Measurements from ENCODE around the gene ZNF575. TPM values are rescaled to one million over a fixed set of nuclear protein-coding genes. Genes with fewer than 3 reads are reported as not detected.
A peak's percentile ranks its signal among the peaks of the same experiment; 100 is the strongest.
"Not testable (repeated sequence)": the region's sequence is repeated elsewhere in the genome, so short reads cannot be mapped to it uniquely, and the experiment has no call there.

Gene ZNF575
- total and polyA plus RNA-seq, 2 experiments from 2014 or later = 3.1 TPM; not detected in 1

- no peak overlapping the region for H3K4me3 ChIP-seq
- H3K4me1 ChIP-seq (ENCODE audit: insufficient read depth) = peaks cover 10% of the 10 kb centered on the region
- no peaks in the 10 kb centered on the region for H3K36me3 ChIP-seq (replicated peaks; ENCODE audit: insufficient read depth, low read depth)
- TF ChIP-seq EZH2 (IDR thresholded peaks at IDR 0.05; ENCODE audit: borderline replicate concordance) (no peak), CTCF (IDR thresholded peaks at IDR 0.05; ENCODE audit: poor library complexity) (no peak), EZH2phosphoT487 (IDR thresholded peaks at IDR 0.05; ENCODE audit: low read depth, severe bottlenecking, unreplicated experiment) (no peak)
- no peak overlapping the region for H2AFZ ChIP-seq
- H3K9me3 ChIP-seq (ENCODE audit: low read depth) = no peaks in the 10 kb centered on the region
- no peaks in the 10 kb centered on the region for H3K27me3 ChIP-seq
- 94% methylated on average over 5 of the region's 5 CpGs for WGBS (ENCODE audit: low lambda C conversion rate, missing lambda C conversion rate)
- DNase-seq (ENCODE audit: low spot score) = no peak
- H3K4me2 ChIP-seq = no peak overlapping the region
- H3K79me2 ChIP-seq = peaks cover 12% of the 10 kb centered on the region
- H3K9me2 ChIP-seq (replicated peaks; ENCODE audit: insufficient read depth) = no peaks in the 10 kb centered on the region
- no peak overlapping the region for H3K27ac ChIP-seq
- H4K20me1 ChIP-seq (ENCODE audit: insufficient read depth, poor library complexity, severe bottlenecking) = no peaks in the 10 kb centered on the region
Measured at GRCh38 chr19:43506629-43507028, 26.4 kb upstream of the ZNF575 start.

GRCh38 chr19:43507880-43508279, 25.1 kb upstream of the ZNF575 start:
- Histone ChIP-seq H2AFZ (no peak overlapping the region), H3K36me3 (replicated peaks; ENCODE audit: insufficient read depth, low read depth) (no peaks in the 10 kb centered on the region), H3K27ac (no peak overlapping the region), H3K79me2 (peaks cover 2% of the 10 kb centered on the region), H3K4me1 (ENCODE audit: insufficient read depth) (peaks cover 6% of the 10 kb centered on the region), H3K27me3 (no peaks in the 10 kb centered on the region), H3K9me3 (ENCODE audit: low read depth) (no peaks in the 10 kb centered on the region), H3K4me3 (no peak overlapping the region), H4K20me1 (ENCODE audit: insufficient read depth, poor library complexity, severe bottlenecking) (no peaks in the 10 kb centered on the region), H3K9me2 (replicated peaks; ENCODE audit: insufficient read depth) (no peaks in the 10 kb centered on the region), H3K4me2 (peak overlapping the region; percentile 46)
- WGBS (ENCODE audit: low lambda C conversion rate, missing lambda C conversion rate) = 53% methylated on average over 2 of the region's 2 CpGs
- TF ChIP-seq CTCF (IDR thresholded peaks at IDR 0.05; ENCODE audit: poor library complexity) (no peak), EZH2 (IDR thresholded peaks at IDR 0.05; ENCODE audit: borderline replicate concordance) (no peak), EZH2phosphoT487 (IDR thresholded peaks at IDR 0.05; ENCODE audit: low read depth, severe bottlenecking, unreplicated experiment) (no peak)
- DNase-seq (ENCODE audit: low spot score) = no peak

GRCh38 chr19:43510713-43511112, 22.3 kb upstream of the ZNF575 start:
- Histone ChIP-seq H3K79me2 (peaks cover 4% of the 10 kb centered on the region), H3K4me2 (no peak overlapping the region), H3K9me3 (ENCODE audit: low read depth) (no peaks in the 10 kb centered on the region), H3K27me3 (no peaks in the 10 kb centered on the region), H4K20me1 (ENCODE audit: insufficient read depth, poor library complexity, severe bottlenecking) (no peaks in the 10 kb centered on the region), H2AFZ (no peak overlapping the region), H3K36me3 (replicated peaks; ENCODE audit: insufficient read depth, low read depth) (no peaks in the 10 kb centered on the region), H3K4me1 (ENCODE audit: insufficient read depth) (peaks cover 4% of the 10 kb centered on the region), H3K27ac (no peak overlapping the region), H3K4me3 (no peak overlapping the region), H3K9me2 (replicated peaks; ENCODE audit: insufficient read depth) (no peaks in the 10 kb centered on the region)
- TF ChIP-seq EZH2 (IDR thresholded peaks at IDR 0.05; ENCODE audit: borderline replicate concordance) (no peak), EZH2phosphoT487 (IDR thresholded peaks at IDR 0.05; ENCODE audit: low read depth, severe bottlenecking, unreplicated experiment) (no peak), CTCF (IDR thresholded peaks at IDR 0.05; ENCODE audit: poor library complexity) (no peak)
- 97% methylated on average over 9 of the region's 9 CpGs for WGBS (ENCODE audit: low lambda C conversion rate, missing lambda C conversion rate)
- no peak for DNase-seq (ENCODE audit: low spot score)

GRCh38 chr19:43511324-43511723, 21.7 kb upstream of the ZNF575 start:
- H4K20me1 ChIP-seq (ENCODE audit: insufficient read depth, poor library complexity, severe bottlenecking) = no peaks in the 10 kb centered on the region
- no peaks in the 10 kb centered on the region for H3K9me3 ChIP-seq (ENCODE audit: low read depth)
- H2AFZ ChIP-seq = no peak overlapping the region
- no peak for DNase-seq (ENCODE audit: low spot score)
- 94% methylated on average over 5 of the region's 5 CpGs for WGBS (ENCODE audit: low lambda C conversion rate, missing lambda C conversion rate)
- no peaks in the 10 kb centered on the region for H3K27me3 ChIP-seq
- H3K79me2 ChIP-seq = peaks cover 4% of the 10 kb centered on the region
- no peaks in the 10 kb centered on the region for H3K36me3 ChIP-seq (replicated peaks; ENCODE audit: insufficient read depth, low read depth)
- H3K4me1 ChIP-seq (ENCODE audit: insufficient read depth) = peaks cover 4% of the 10 kb centered on the region
- no peaks in the 10 kb centered on the region for H3K9me2 ChIP-seq (replicated peaks; ENCODE audit: insufficient read depth)
- H3K27ac ChIP-seq = no peak overlapping the region
- no peak overlapping the region for H3K4me2 ChIP-seq
- no peak for TF ChIP-seq EZH2phosphoT487 (IDR thresholded peaks at IDR 0.05; ENCODE audit: low read depth, severe bottlenecking, unreplicated experiment)
- no peak for TF ChIP-seq CTCF (IDR thresholded peaks at IDR 0.05; ENCODE audit: poor library complexity)
- no peak for TF ChIP-seq EZH2 (IDR thresholded peaks at IDR 0.05; ENCODE audit: borderline replicate concordance)
- H3K4me3 ChIP-seq = no peak overlapping the region

GRCh38 chr19:43512399-43512798, 20.6 kb upstream of the ZNF575 start:
- not testable (repeated sequence) for H2AFZ ChIP-seq; H4K20me1 ChIP-seq (ENCODE audit: insufficient read depth, poor library complexity, severe bottlenecking); H3K4me1 ChIP-seq (ENCODE audit: insufficient read depth); H3K9me3 ChIP-seq (ENCODE audit: low read depth); H3K4me2 ChIP-seq; H3K4me3 ChIP-seq; DNase-seq (ENCODE audit: low spot score); H3K79me2 ChIP-seq; H3K36me3 ChIP-seq (replicated peaks; ENCODE audit: insufficient read depth, low read depth); H3K27me3 ChIP-seq; H3K27ac ChIP-seq; H3K9me2 ChIP-seq (replicated peaks; ENCODE audit: insufficient read depth)
